ENCODE data around the gene CNTNAP5. TPM values are rescaled to one million over a fixed set of nuclear protein-coding genes. Genes with fewer than 3 reads are reported as not detected.

The CNTNAP5 gene
- total RNA-seq, 1 donor from 2014 or later: 22.0 TPM

- H3K27me3 Mint-ChIP-seq (ENCODE audit: unreplicated experiment): peaks cover 1% of the 10 kb centered on the region
- no peak for TF ChIP-seq CTCF (IDR thresholded peaks at IDR 0.05; ENCODE audit: partially characterized antibody, unreplicated experiment)
- H3K36me3 Mint-ChIP-seq (ENCODE audit: unreplicated experiment): no peaks in the 10 kb centered on the region
- H3K9me3 Mint-ChIP-seq (ENCODE audit: unreplicated experiment): no peaks in the 10 kb centered on the region
- no peak overlapping the region for H3K27ac Mint-ChIP-seq (ENCODE audit: unreplicated experiment)
- no peak for DNase-seq
- H3K4me3 Mint-ChIP-seq (ENCODE audit: unreplicated experiment): no peak overlapping the region
- no peaks in the 10 kb centered on the region for H3K4me1 Mint-ChIP-seq (ENCODE audit: low read depth, unreplicated experiment)
These were observed 560.2 kb downstream of the CNTNAP5 start for GRCh38 chr2:124585277-124585676.

- H3K27ac Mint-ChIP-seq (ENCODE audit: unreplicated experiment): no peak overlapping the region
- H3K36me3 Mint-ChIP-seq (ENCODE audit: unreplicated experiment): no peaks in the 10 kb centered on the region
- no peak overlapping the region for H3K4me3 Mint-ChIP-seq (ENCODE audit: unreplicated experiment)
These were observed 561.1 kb downstream of the CNTNAP5 start for GRCh38 chr2:124586210-124586609.

GRCh38 chr2:124586835-124587234, 561.7 kb downstream of the CNTNAP5 start:
- no peak for TF ChIP-seq CTCF (IDR thresholded peaks at IDR 0.05; ENCODE audit: partially characterized antibody, unreplicated experiment)
- Mint-ChIP-seq H3K4me1 (ENCODE audit: low read depth, unreplicated experiment) (no peaks in the 10 kb centered on the region), H3K36me3 (ENCODE audit: unreplicated experiment) (no peaks in the 10 kb centered on the region), H3K9me3 (ENCODE audit: unreplicated experiment) (no peaks in the 10 kb centered on the region), H3K27ac (ENCODE audit: unreplicated experiment) (no peak overlapping the region), H3K27me3 (ENCODE audit: unreplicated experiment) (peaks cover 1% of the 10 kb centered on the region), H3K4me3 (ENCODE audit: unreplicated experiment) (no peak overlapping the region)
- DNase-seq: no peak

More at GRCh38 chr2:124586210-124586609, 561.1 kb downstream of the CNTNAP5 start:
- DNase-seq: no peak
- Mint-ChIP-seq H3K27me3 (ENCODE audit: unreplicated experiment) (peaks cover 1% of the 10 kb centered on the region), H3K4me1 (ENCODE audit: low read depth, unreplicated experiment) (no peaks in the 10 kb centered on the region), H3K9me3 (ENCODE audit: unreplicated experiment) (no peaks in the 10 kb centered on the region)
- no peak for TF ChIP-seq CTCF (IDR thresholded peaks at IDR 0.05; ENCODE audit: partially characterized antibody, unreplicated experiment)

- no peaks in the 10 kb centered on the region for H3K36me3 Mint-ChIP-seq (ENCODE audit: unreplicated experiment)
- H3K27me3 Mint-ChIP-seq (ENCODE audit: unreplicated experiment): no peaks in the 10 kb centered on the region
- no peak overlapping the region for H3K27ac Mint-ChIP-seq (ENCODE audit: unreplicated experiment)
- TF ChIP-seq CTCF (IDR thresholded peaks at IDR 0.05; ENCODE audit: partially characterized antibody, unreplicated experiment): no peak
- H3K9me3 Mint-ChIP-seq (ENCODE audit: unreplicated experiment): no peaks in the 10 kb centered on the region
- no peaks in the 10 kb centered on the region for H3K4me1 Mint-ChIP-seq (ENCODE audit: low read depth, unreplicated experiment)
- H3K4me3 Mint-ChIP-seq (ENCODE audit: unreplicated experiment): no peak overlapping the region
- DNase-seq: no peak
These were observed 564.9 kb downstream of the CNTNAP5 start for GRCh38 chr2:124589971-124590370.

GRCh38 chr2:124602759-124603158, 577.7 kb downstream of the CNTNAP5 start:
- no peaks in the 10 kb centered on the region for H3K27me3 Mint-ChIP-seq (ENCODE audit: unreplicated experiment)
- no peak overlapping the region for H3K27ac Mint-ChIP-seq (ENCODE audit: unreplicated experiment)
- H3K9me3 Mint-ChIP-seq (ENCODE audit: unreplicated experiment): peaks cover 2% of the 10 kb centered on the region
- no peak for TF ChIP-seq CTCF (IDR thresholded peaks at IDR 0.05; ENCODE audit: partially characterized antibody, unreplicated experiment)
- H3K4me1 Mint-ChIP-seq (ENCODE audit: low read depth, unreplicated experiment): peaks cover 5% of the 10 kb centered on the region
- H3K4me3 Mint-ChIP-seq (ENCODE audit: unreplicated experiment): no peak overlapping the region
- peaks cover 3% of the 10 kb centered on the region for H3K36me3 Mint-ChIP-seq (ENCODE audit: unreplicated experiment)
- no peak for DNase-seq
